GM23338 (cell line): Measurements from ENCODE around the gene GGT5. TPM values are rescaled to one million over a fixed set of nuclear protein-coding genes. Genes with fewer than 3 reads are reported as not detected.

Experiments used
- ATAC-seq: fragments of 200-7000 bp; cut with Tn5 transposase; 3 replicates; pipeline ENCODE4 v1.9.1; 2020
- DNase-seq: peaks from one replicate; pipeline ENCODE4 v3.0.0-alpha.2; 2015; ENCODE audit warnings: low spot score
- H2AFZ ChIP-seq: fragments of 200-600 bp; sonication (generic); 2 replicates; pipeline ENCODE4 v1.8.0; 2016; ENCODE audit warnings: antibody characterized with exemption, mild to moderate bottlenecking, moderate library complexity
- H3F3A ChIP-seq: fragments of 200-600 bp; sonication (generic); replicated peaks from 2 replicates; pipeline ENCODE4 v1.8.0; 2017; ENCODE audit warnings: antibody characterized with exemption, mixed run types, low read depth
- H3K27ac ChIP-seq: fragments of 200-600 bp; sonication (generic); 2 replicates; pipeline ENCODE4 v1.6.1; 2016; ENCODE audit warnings: low read depth
- H3K27me3 ChIP-seq: fragments of 200-600 bp; sonication (generic); 2 replicates; pipeline ENCODE4 v1.8.0; 2016; ENCODE audit warnings: mild to moderate bottlenecking, mixed run types, moderate library complexity; ENCODE audit not compliant: insufficient read depth
- H3K36me3 ChIP-seq: fragments of 200-600 bp; sonication (generic); 2 replicates; pipeline ENCODE4 v1.8.0; 2016; ENCODE audit warnings: mild to moderate bottlenecking; ENCODE audit not compliant: insufficient read depth
- H3K4me1 ChIP-seq: fragments of 200-600 bp; sonication (generic); 2 replicates; pipeline ENCODE4 v1.8.0; 2016; ENCODE audit warnings: mild to moderate bottlenecking, moderate library complexity; ENCODE audit not compliant: insufficient read depth
- H3K4me2 ChIP-seq: fragments of 200-600 bp; sonication (generic); 2 replicates; pipeline ENCODE4 v1.7.1; 2017; ENCODE audit warnings: mixed run types
- H3K4me3 ChIP-seq: fragments of 200-600 bp; sonication (generic); 2 replicates; pipeline ENCODE4 v1.6.1; 2016; ENCODE audit warnings: mixed run types
- H3K79me2 ChIP-seq: fragments of 200-600 bp; sonication (generic); replicated peaks from 2 replicates; pipeline ENCODE4 v1.8.0; 2017; ENCODE audit warnings: mild to moderate bottlenecking; ENCODE audit not compliant: insufficient read depth
- H3K9me2 ChIP-seq: fragments of 200-600 bp; sonication (generic); 2 replicates; pipeline ENCODE4 v1.8.0; 2017; ENCODE audit not compliant: insufficient read depth
- H4K20me1 ChIP-seq: fragments of 200-600 bp; sonication (generic); replicated peaks from 2 replicates; pipeline ENCODE4 v1.8.0; 2017; ENCODE audit warnings: mild to moderate bottlenecking; ENCODE audit not compliant: insufficient read depth
- H3K27ac Mint-ChIP-seq: 2 replicates; pipeline ENCODE4 v1.8.0; 2020; ENCODE audit warnings: inconsistent platforms, mild to moderate bottlenecking, moderate library complexity, mixed read lengths
- H3K27me3 Mint-ChIP-seq: 3 replicates; pipeline ENCODE4 v1.8.0; 2022; ENCODE audit warnings: low read depth, mild to moderate bottlenecking, moderate library complexity, mixed read lengths, inconsistent platforms; ENCODE audit not compliant: insufficient read depth, poor library complexity
- H3K36me3 Mint-ChIP-seq: 3 replicates; pipeline ENCODE4 v1.8.0; 2021; ENCODE audit warnings: low read depth, mild to moderate bottlenecking, inconsistent platforms, moderate library complexity, mixed read lengths
- H3K4me1 Mint-ChIP-seq: 3 replicates; pipeline ENCODE4 v1.8.0; 2020; ENCODE audit warnings: mild to moderate bottlenecking, inconsistent platforms, mixed read lengths
- H3K4me3 Mint-ChIP-seq: 3 replicates; pipeline ENCODE4 v1.8.0; 2021; ENCODE audit warnings: moderate library complexity, mild to moderate bottlenecking, inconsistent platforms, mixed read lengths
- H3K9me3 Mint-ChIP-seq: 3 replicates; pipeline ENCODE4 v1.8.0; 2020; ENCODE audit warnings: moderate library complexity, mild to moderate bottlenecking, inconsistent platforms, mixed read lengths
- CREB1 ChIP-seq: fragments of 250-450 bp; sonication (Bioruptor Pico); IDR thresholded peaks from 2 replicates; pipeline ENCODE4 v1.5.0; 2020; ENCODE audit warnings: low read depth, mild to moderate bottlenecking, moderate library complexity
- EZH2 ChIP-seq: fragments of 200-600 bp; sonication (generic); IDR thresholded peaks from one replicate; pipeline ENCODE4 v1.8.0; 2017; ENCODE audit warnings: antibody characterized with exemption, mild to moderate bottlenecking, low read depth; ENCODE audit not compliant: unreplicated experiment
- JUNB ChIP-seq: IDR thresholded peaks from one replicate; pipeline ENCODE4 v1.6.1; 2016; ENCODE audit warnings: antibody characterized with exemption; ENCODE audit not compliant: unreplicated experiment
- STAT1 ChIP-seq: IDR thresholded peaks from one replicate; pipeline ENCODE4 v1.6.1; 2016; ENCODE audit warnings: antibody characterized with exemption; ENCODE audit not compliant: unreplicated experiment
- ZNF114 ChIP-seq: fragments of 250-450 bp; sonication (Bioruptor Pico); IDR thresholded peaks from 2 replicates; pipeline ENCODE4 v1.5.0; 2020; ENCODE audit warnings: mild to moderate bottlenecking, moderate library complexity
- ZNF462 ChIP-seq: fragments of 250-450 bp; sonication (Bioruptor Pico); IDR thresholded peaks from 2 replicates; pipeline ENCODE4 v1.5.0; 2020; ENCODE audit warnings: mild to moderate bottlenecking, moderate library complexity
- polyA plus RNA-seq: library from polyadenylated mRNA; unstranded; fragments of >200 nt; fragmentation: Nextera tagmentation; extraction: Ambion mirVana; gene quantifications from 2 replicates; pipeline ENCODE4 v1.2.1, GENCODE V29; 2016
- total RNA-seq: library from RNA; depleted of rRNA; stranded (reverse); fragments of >200 nt; shearing (Covaris generic); gene quantifications from 2 replicates; pipeline ENCODE4 v1.2.3, GENCODE V29; 2014
- TF ChIP-seq, protein P1 (sequence below), 2 experiments: fragments of 200-600 bp in 1 of 2; sonication (generic) in 1 of 2; conservative IDR thresholded peaks; 2 replicates each; pipeline versions ENCODE4 v1.5.1 to v1.6.1; 2016 to 2017; ENCODE audit warnings: antibody characterized with exemption in 2 of 2, low read depth in 2 of 2, mild to moderate bottlenecking in 2 of 2, moderate library complexity in 1 of 2
- TF ChIP-seq, protein P2 (sequence below): IDR thresholded peaks from one replicate; pipeline ENCODE4 v1.6.1; 2018; ENCODE audit warnings: antibody characterized with exemption; ENCODE audit not compliant: unreplicated experiment

GGT5 gene
- total and polyA plus RNA-seq, 2 experiments from 2014 or later, result not detected

GRCh38 chr22:24284747-24285203, 39.9 kb upstream of the GGT5 start (continued):
- TF ChIP-seq ZNF462 (CRISPR knock-in tag), result no peak
- TF ChIP-seq EZH2, result no peak

- Histone ChIP-seq H4K20me1 (peaks cover 16% of the 10 kb centered on the region), H3K79me2 (peaks cover 94% of the 10 kb centered on the region), H3K4me1 (peaks cover 31% of the 10 kb centered on the region), H3K27me3 (no peaks in the 10 kb centered on the region), H3K36me3 (no peaks in the 10 kb centered on the region), H3K9me2 (no peaks in the 10 kb centered on the region), H2AFZ (no peak overlapping the region), H3F3A (no peaks in the 10 kb centered on the region), H3K4me3 (no peak overlapping the region), H3K4me2 (no peak overlapping the region), H3K27ac (no peak overlapping the region)
- no peaks in the 10 kb centered on the region for H3K27me3 Mint-ChIP-seq
- no peak overlapping the region for H3K27ac Mint-ChIP-seq
- H3K9me3 Mint-ChIP-seq, result no peaks in the 10 kb centered on the region
- ATAC-seq (no peak), DNase-seq (no peak)
- peaks cover 40% of the 10 kb centered on the region for H3K4me1 Mint-ChIP-seq
- no peak overlapping the region for H3K4me3 Mint-ChIP-seq
- no peaks in the 10 kb centered on the region; the same call in 2 of the 3 replicates for H3K36me3 Mint-ChIP-seq
- no peak for TF ChIP-seq CREB1 (CRISPR knock-in tag)
- TF ChIP-seq EZH2, result no peak
- no peak for TF ChIP-seq ZNF114
- TF ChIP-seq STAT1, result no peak
- TF ChIP-seq, protein P1, sequence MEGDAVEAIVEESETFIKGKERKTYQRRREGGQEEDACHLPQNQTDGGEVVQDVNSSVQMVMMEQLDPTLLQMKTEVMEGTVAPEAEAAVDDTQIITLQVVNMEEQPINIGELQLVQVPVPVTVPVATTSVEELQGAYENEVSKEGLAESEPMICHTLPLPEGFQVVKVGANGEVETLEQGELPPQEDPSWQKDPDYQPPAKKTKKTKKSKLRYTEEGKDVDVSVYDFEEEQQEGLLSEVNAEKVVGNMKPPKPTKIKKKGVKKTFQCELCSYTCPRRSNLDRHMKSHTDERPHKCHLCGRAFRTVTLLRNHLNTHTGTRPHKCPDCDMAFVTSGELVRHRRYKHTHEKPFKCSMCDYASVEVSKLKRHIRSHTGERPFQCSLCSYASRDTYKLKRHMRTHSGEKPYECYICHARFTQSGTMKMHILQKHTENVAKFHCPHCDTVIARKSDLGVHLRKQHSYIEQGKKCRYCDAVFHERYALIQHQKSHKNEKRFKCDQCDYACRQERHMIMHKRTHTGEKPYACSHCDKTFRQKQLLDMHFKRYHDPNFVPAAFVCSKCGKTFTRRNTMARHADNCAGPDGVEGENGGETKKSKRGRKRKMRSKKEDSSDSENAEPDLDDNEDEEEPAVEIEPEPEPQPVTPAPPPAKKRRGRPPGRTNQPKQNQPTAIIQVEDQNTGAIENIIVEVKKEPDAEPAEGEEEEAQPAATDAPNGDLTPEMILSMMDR (conservative IDR thresholded peaks at IDR 0.05; ENCODE audit: low read depth in 2 of 2), result no peak
- TF ChIP-seq, protein P2, sequence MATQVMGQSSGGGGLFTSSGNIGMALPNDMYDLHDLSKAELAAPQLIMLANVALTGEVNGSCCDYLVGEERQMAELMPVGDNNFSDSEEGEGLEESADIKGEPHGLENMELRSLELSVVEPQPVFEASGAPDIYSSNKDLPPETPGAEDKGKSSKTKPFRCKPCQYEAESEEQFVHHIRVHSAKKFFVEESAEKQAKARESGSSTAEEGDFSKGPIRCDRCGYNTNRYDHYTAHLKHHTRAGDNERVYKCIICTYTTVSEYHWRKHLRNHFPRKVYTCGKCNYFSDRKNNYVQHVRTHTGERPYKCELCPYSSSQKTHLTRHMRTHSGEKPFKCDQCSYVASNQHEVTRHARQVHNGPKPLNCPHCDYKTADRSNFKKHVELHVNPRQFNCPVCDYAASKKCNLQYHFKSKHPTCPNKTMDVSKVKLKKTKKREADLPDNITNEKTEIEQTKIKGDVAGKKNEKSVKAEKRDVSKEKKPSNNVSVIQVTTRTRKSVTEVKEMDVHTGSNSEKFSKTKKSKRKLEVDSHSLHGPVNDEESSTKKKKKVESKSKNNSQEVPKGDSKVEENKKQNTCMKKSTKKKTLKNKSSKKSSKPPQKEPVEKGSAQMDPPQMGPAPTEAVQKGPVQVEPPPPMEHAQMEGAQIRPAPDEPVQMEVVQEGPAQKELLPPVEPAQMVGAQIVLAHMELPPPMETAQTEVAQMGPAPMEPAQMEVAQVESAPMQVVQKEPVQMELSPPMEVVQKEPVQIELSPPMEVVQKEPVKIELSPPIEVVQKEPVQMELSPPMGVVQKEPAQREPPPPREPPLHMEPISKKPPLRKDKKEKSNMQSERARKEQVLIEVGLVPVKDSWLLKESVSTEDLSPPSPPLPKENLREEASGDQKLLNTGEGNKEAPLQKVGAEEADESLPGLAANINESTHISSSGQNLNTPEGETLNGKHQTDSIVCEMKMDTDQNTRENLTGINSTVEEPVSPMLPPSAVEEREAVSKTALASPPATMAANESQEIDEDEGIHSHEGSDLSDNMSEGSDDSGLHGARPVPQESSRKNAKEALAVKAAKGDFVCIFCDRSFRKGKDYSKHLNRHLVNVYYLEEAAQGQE, result no peak
- no peak for TF ChIP-seq JUNB
Observed at GRCh38 chr22:24282401-24282800, 37.5 kb upstream of the GGT5 start.
